HG02610 (cell line): Measurements from ENCODE around the gene RPRD2.

Experiments used
- ATAC-seq: cut with Tn5 transposase; IDR thresholded peaks from one replicate; pipeline ENCODE4 v1.9.1; 2021; ENCODE audit warnings: mild to moderate bottlenecking, moderate library complexity; ENCODE audit not compliant: unreplicated experiment

The RPRD2 gene

GRCh38 chr1:150513351-150513791, 149.4 kb downstream of the RPRD2 start:
- ATAC-seq = no peak

GRCh38 chr1:150514260-150514659, 150.3 kb downstream of the RPRD2 start:
- no peak for ATAC-seq

GRCh38 chr1:150514913-150515327, 151.0 kb downstream of the RPRD2 start:
- no peak for ATAC-seq

GRCh38 chr1:150515328-150516049, 151.5 kb downstream of the RPRD2 start, which contains the start of gene FALEC:
TSS of gene FALEC (plus strand) at chr1:150515752.
- ATAC-seq = peak; percentile 97

GRCh38 chr1:150516050-150516591, 152.2 kb downstream of the RPRD2 start:
- ATAC-seq = no peak

GRCh38 chr1:150516616-150517015, 152.7 kb downstream of the RPRD2 start:
- no peak for ATAC-seq

GRCh38 chr1:150521196-150521968, 157.4 kb downstream of the RPRD2 start:
- no peak for ATAC-seq

- ATAC-seq = no peak
Observed at GRCh38 chr1:150525348-150525747, 161.4 kb downstream of the RPRD2 start.
